Pericardium fibroblast (primary cell): ENCODE results near the gene MDH1B. TPM values are rescaled to one million over a fixed set of nuclear protein-coding genes. Genes with fewer than 3 reads are reported as not detected.

Experiments used
- total RNA-seq: library from RNA; depleted of rRNA; stranded (reverse); fragments of >200 nt; gene quantifications from 2 replicates; pipeline ENCODE4 v1.2.3, GENCODE V29; 2015

Gene MDH1B
- 0.43 and 0.93 TPM in 2 replicates for total RNA-seq

GRCh38 chr2:206765242-206766056 lies at the start of gene MDH1B, which contains the start of gene FASTKD2:
MDH1B (minus strand) TSS chr2:206765328; CDS start chr2:206765271, 57 bp downstream.
FASTKD2 (plus strand) TSS chr2:206765606; CDS start chr2:206766694, 1,088 bp downstream.

GRCh38 chr2:206718296-206718695 lies 46.8 kb downstream of the MDH1B start, which contains the start of gene DYTN:
DYTN (minus strand) TSS chr2:206718396; CDS start chr2:206718279, 117 bp downstream.

Other genes starting within 250 kb of the MDH1B start
- not detected in 2 replicates for gene FAM237A, start 122.8 kb downstream of the MDH1B start, total RNA-seq
- not detected in 2 replicates for gene DYTN, start 46.9 kb downstream of the MDH1B start, total RNA-seq
- gene FASTKD2, start 278 bp upstream of the MDH1B start, total RNA-seq, result 12.0 and 17.2 TPM in 2 replicates
- gene CPO, start 174.2 kb upstream of the MDH1B start, total RNA-seq, result not detected in 2 replicates